Neuronal stem cell (in vitro differentiated cells): Measurements from ENCODE around the gene CRYAA.

ENCODE experiments used
- DNase-seq: peaks from one replicate; pipeline ENCODE4 v3.0.0-alpha.2; 2013; ENCODE audit warnings: low spot score
- H2AFZ ChIP-seq: one replicate; pipeline ENCODE4 v1.6.1; 2013; ENCODE audit warnings: mild to moderate bottlenecking, low read length, inconsistent platforms
- H2AK5ac ChIP-seq: 2 replicates; pipeline ENCODE4 v1.6.1; 2013; ENCODE audit warnings: low read depth, mild to moderate bottlenecking, inconsistent platforms, low read length, moderate library complexity, mixed read lengths
- H2BK120ac ChIP-seq: 2 replicates; pipeline ENCODE4 v1.6.1; 2013; ENCODE audit warnings: low read depth, mild to moderate bottlenecking, inconsistent platforms, low read length, moderate library complexity, mixed read lengths
- H2BK12ac ChIP-seq: one replicate; pipeline ENCODE4 v1.6.1; 2013; ENCODE audit warnings: low read length, inconsistent platforms
- H2BK15ac ChIP-seq: 2 replicates; pipeline ENCODE4 v1.6.1; 2013; ENCODE audit warnings: mild to moderate bottlenecking, low read length, inconsistent platforms, mixed read lengths
- H2BK5ac ChIP-seq: one replicate; pipeline ENCODE4 v1.6.1; 2013; ENCODE audit warnings: inconsistent platforms, mild to moderate bottlenecking, low read length, moderate library complexity
- H3K14ac ChIP-seq: one replicate; pipeline ENCODE4 v1.6.1; 2013; ENCODE audit warnings: low read length, inconsistent platforms
- H3K18ac ChIP-seq: 2 replicates; pipeline ENCODE4 v1.6.1; 2013; ENCODE audit warnings: low read length, inconsistent platforms
- H3K23ac ChIP-seq: 2 replicates; pipeline ENCODE4 v1.6.1; 2013; ENCODE audit warnings: low read depth, mild to moderate bottlenecking, mixed read lengths, low read length, inconsistent platforms; ENCODE audit not compliant: poor library complexity
- H3K27ac ChIP-seq: replicated peaks from 3 replicates; pipeline ENCODE4 v1.5.1; 2013; ENCODE audit warnings: low read length, inconsistent platforms
- H3K27me3 ChIP-seq, 3 experiments: 2 replicates each; pipeline ENCODE4 v1.6.1; 2013; ENCODE audit warnings: low read length in 3 of 3, mild to moderate bottlenecking in 2 of 3, inconsistent platforms in 1 of 3, low read depth in 1 of 3, mixed read lengths in 1 of 3, moderate library complexity in 1 of 3; ENCODE audit not compliant: control insufficient read depth in 3 of 3, insufficient read depth in 3 of 3
- H3K36me3 ChIP-seq, 2 donors: replicated peaks in 1 of 2; 2 replicates each; pipeline ENCODE4 v1.6.1; 2013; ENCODE audit warnings: low read length in 2 of 2; ENCODE audit not compliant: control insufficient read depth in 2 of 2, insufficient read depth in 2 of 2
- H3K4ac ChIP-seq: 2 replicates; pipeline ENCODE4 v1.6.1; 2013; ENCODE audit warnings: inconsistent platforms, mild to moderate bottlenecking, low read length, moderate library complexity
- H3K4me1 ChIP-seq, 2 donors: 1 replicate in 1 of 2; 2 replicates in 1 of 2; pipeline ENCODE4 v1.6.1; 2013; ENCODE audit warnings: low read length in 2 of 2, low read depth in 1 of 2; ENCODE audit not compliant: control insufficient read depth in 2 of 2, insufficient read depth in 1 of 2
- H3K4me2 ChIP-seq: one replicate; pipeline ENCODE4 v1.6.1; 2013; ENCODE audit warnings: mild to moderate bottlenecking, low read length, inconsistent platforms; ENCODE audit not compliant: insufficient read depth, poor library complexity, severe bottlenecking
- H3K4me3 ChIP-seq, 2 donors: 2 replicates each; pipeline ENCODE4 v1.5.1; 2013; ENCODE audit warnings: low read length in 2 of 2, mild to moderate bottlenecking in 2 of 2, inconsistent platforms in 1 of 2, moderate library complexity in 1 of 2
- H3K79me1 ChIP-seq: one replicate; pipeline ENCODE4 v1.6.1; 2013; ENCODE audit warnings: low read depth, mild to moderate bottlenecking, inconsistent platforms, low read length, moderate library complexity
- H3K9ac ChIP-seq: one replicate; pipeline ENCODE4 v1.6.1; 2013; ENCODE audit warnings: mild to moderate bottlenecking, low read depth, low read length, inconsistent platforms; ENCODE audit not compliant: poor library complexity
- H3K9me3 ChIP-seq, 2 donors: replicated peaks in 1 of 2; 2 replicates each; pipeline versions ENCODE3 to v1.6.1; 2013; ENCODE audit warnings: low read length in 2 of 2, mild to moderate bottlenecking in 2 of 2, inconsistent platforms in 1 of 2, low read depth in 1 of 2, mixed read lengths in 1 of 2, moderate library complexity in 1 of 2; ENCODE audit not compliant: control insufficient read depth in 2 of 2, insufficient read depth in 1 of 2
- H4K8ac ChIP-seq: one replicate; pipeline ENCODE4 v1.6.1; 2013; ENCODE audit warnings: low read depth, mild to moderate bottlenecking, inconsistent platforms, low read length, moderate library complexity
- H4K91ac ChIP-seq: one replicate; pipeline ENCODE4 v1.6.1; 2013; ENCODE audit warnings: low read length, low read depth, mild to moderate bottlenecking, inconsistent platforms; ENCODE audit not compliant: poor library complexity
- WGBS, 2 donors: extraction: QIAGEN DNeasy Blood & Tissue Kit; methylation state at CpG; one replicate each; pipeline ENCODE4 v1.1.7; 2013; ENCODE audit warnings: missing lambda C conversion rate in 2 of 2, mixed read lengths in 1 of 2; ENCODE audit not compliant: insufficient read length in 2 of 2, insufficient replicate concordance in 1 of 2; ENCODE audit errors: extremely low coverage in 2 of 2; 5-methylcytosine and 5-hydroxymethylcytosine counted together

The CRYAA gene

DNA sequence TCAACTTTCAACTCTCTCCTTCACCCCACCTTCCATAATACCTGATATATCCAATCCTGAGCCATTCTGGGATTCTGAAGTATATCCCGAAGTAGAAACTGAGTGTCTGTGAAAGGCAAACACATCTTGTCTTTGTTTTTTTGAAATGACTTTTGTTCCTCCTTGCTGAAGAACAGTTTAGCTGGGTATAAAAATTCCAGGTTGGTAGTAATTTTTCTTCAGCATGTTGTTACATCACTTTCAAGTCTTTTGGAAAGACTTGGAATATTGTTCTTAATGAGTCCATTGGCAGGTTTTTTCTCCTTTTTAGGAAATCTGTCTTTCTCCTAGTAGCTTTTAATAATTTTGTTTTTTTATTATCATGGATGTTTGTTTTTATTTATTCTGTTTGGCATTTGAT is 32.7 kb downstream of the CRYAA start:
- Histone ChIP-seq H4K8ac (no peak overlapping the region), H4K91ac (no peak overlapping the region), H2AK5ac (no peak overlapping the region), H3K9me3 (peaks cover 6 to 8% of the 10 kb centered on the region in 2 donors), H3K18ac (no peak overlapping the region), H3K4me3 (no peak overlapping the region), H2BK120ac (no peak overlapping the region), H2BK5ac (no peak overlapping the region), H2BK12ac (no peak overlapping the region), H3K27me3 (no peaks in the 10 kb centered on the region), H3K14ac (no peak overlapping the region), H3K23ac (no peak overlapping the region), H3K4me1 (peaks cover 7 to 10% of the 10 kb centered on the region in 2 donors), H2AFZ (no peak overlapping the region), H3K4ac (no peak overlapping the region), H3K9ac (no peak overlapping the region), H3K27ac (no peak overlapping the region), H3K4me2 (no peak overlapping the region), H2BK15ac (no peak overlapping the region), H3K36me3 (no peaks in the 10 kb centered on the region), H3K79me1 (no peaks in the 10 kb centered on the region)
- no CpG with 5 or more reads among the region's 1 CpG for WGBS, 2 donors
- no peak for DNase-seq

DNA sequence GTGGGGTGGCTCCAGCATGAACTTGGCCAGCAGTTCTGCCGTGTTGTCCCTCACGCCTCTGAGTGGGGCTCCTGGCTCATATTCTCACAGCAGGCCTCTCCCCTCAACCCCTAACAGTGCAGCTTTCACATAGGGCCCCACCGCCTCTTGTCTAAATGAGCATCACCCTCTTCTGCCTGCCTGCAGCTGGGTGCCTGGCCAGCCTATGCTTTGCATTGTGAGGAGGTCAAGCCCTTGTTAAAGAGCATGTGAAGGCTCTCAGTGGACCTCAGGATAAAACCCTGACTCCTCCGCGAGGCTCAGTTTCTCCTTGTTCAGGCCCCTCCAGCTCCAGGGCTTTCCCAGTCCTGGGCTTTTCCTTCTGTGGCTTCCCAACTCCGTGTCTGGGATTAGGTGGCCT is 34.8 kb downstream of the CRYAA start:
- H3K79me1 ChIP-seq: no peaks in the 10 kb centered on the region
- no peak overlapping the region for H3K4me3 ChIP-seq
- H3K9me3 ChIP-seq: peaks cover 5 to 6% of the 10 kb centered on the region in 2 donors
- WGBS, 2 donors: no CpG with 5 or more reads among the region's 6 CpGs
- no peaks in the 10 kb centered on the region for H3K27me3 ChIP-seq
- H3K4ac ChIP-seq: no peak overlapping the region
- H3K23ac ChIP-seq: no peak overlapping the region
- no peak overlapping the region for H4K91ac ChIP-seq
- H4K8ac ChIP-seq: no peak overlapping the region
- H3K36me3 ChIP-seq: no peaks in the 10 kb centered on the region
- H2BK120ac ChIP-seq: no peak overlapping the region
- no peak overlapping the region for H3K14ac ChIP-seq
- H2AFZ ChIP-seq: no peak overlapping the region
- no peak overlapping the region for H2AK5ac ChIP-seq
- no peak overlapping the region for H2BK12ac ChIP-seq
- H3K18ac ChIP-seq: no peak overlapping the region
- H2BK5ac ChIP-seq: no peak overlapping the region
- H3K9ac ChIP-seq: no peak overlapping the region
- H3K27ac ChIP-seq: no peak overlapping the region
- no peak overlapping the region for H3K4me2 ChIP-seq
- no peaks in the 10 kb centered on the region for H3K4me1 ChIP-seq
- no peak for DNase-seq
- H2BK15ac ChIP-seq: no peak overlapping the region

DNA sequence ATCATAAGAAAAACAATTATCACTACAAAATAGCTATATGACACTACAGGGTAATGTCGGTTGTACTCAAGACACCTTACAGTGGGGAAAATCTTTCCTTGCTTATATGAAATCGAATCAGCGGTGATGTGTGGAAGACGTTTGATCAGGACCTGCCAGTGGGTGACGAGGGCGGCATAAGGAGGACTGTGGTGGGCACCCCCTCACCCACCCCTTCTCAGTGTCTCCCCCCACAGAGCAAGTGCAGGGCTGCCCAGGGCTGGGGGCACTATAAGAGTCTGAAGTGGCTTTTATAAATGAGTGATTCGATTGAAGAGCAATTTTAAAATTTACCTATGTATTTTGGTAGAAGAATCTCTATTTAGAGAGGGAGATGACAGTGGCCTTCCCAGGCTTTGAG is 35.8 kb downstream of the CRYAA start:
- H3K27ac ChIP-seq: no peak overlapping the region
- H3K4ac ChIP-seq: no peak overlapping the region
- no peak overlapping the region for H4K8ac ChIP-seq
- no peak overlapping the region for H3K9ac ChIP-seq
- no peak overlapping the region for H3K4me3 ChIP-seq
- H3K9me3 ChIP-seq: peaks cover 5 to 6% of the 10 kb centered on the region in 2 donors
- no peaks in the 10 kb centered on the region for H3K79me1 ChIP-seq
- no peak overlapping the region for H3K18ac ChIP-seq
- H2BK12ac ChIP-seq: no peak overlapping the region
- H3K27me3 ChIP-seq: no peaks in the 10 kb centered on the region
- H3K36me3 ChIP-seq: no peaks in the 10 kb centered on the region
- H3K4me1 ChIP-seq: no peaks in the 10 kb centered on the region
- H2AFZ ChIP-seq: no peak overlapping the region
- no peak overlapping the region for H3K14ac ChIP-seq
- H2BK120ac ChIP-seq: no peak overlapping the region
- H2BK15ac ChIP-seq: no peak overlapping the region
- H4K91ac ChIP-seq: no peak overlapping the region
- H2BK5ac ChIP-seq: no peak overlapping the region
- H3K4me2 ChIP-seq: no peak overlapping the region
- no peak for DNase-seq
- H3K23ac ChIP-seq: no peak overlapping the region
- no CpG with 5 or more reads among the region's 7 CpGs for WGBS, 2 donors
- no peak overlapping the region for H2AK5ac ChIP-seq

DNA sequence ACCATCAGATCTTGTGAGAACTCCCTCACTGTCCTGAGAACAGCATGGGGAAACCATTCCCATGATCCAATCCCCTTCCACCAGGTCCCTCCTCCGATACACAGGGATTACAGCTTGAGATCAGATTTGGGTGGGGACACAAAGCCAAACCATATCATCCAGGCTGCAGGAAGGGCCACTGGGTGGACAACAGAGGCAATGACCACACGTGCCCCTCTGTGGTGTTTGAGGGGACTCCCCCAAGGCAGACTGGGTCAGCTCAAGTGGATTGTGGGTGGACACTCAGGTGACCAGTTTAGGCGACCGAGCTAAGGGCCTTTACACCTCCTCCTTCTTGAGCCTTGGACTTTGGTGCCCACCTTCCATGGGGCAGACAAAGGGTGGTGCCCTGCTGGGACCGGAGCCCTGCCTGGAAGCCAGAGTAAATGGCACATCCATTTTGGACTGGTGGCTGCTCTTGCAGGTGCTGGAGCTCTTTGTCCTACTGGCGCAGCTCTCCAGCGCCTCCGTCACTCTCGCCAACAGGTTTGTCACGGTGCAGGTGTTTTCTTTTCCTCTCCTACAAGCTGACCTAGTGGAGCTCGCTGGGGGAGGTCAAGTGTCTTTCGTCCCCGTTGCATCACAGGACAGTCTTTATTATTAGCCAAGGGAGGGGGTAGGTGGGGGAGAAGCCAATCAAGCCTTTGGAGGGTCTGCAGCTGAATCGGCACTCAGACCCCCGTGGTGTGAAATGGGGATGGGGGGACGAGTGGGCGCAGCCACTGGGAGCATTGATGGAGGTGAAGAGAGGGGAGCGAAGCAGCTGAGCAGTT is 37.6 kb downstream of the CRYAA start:
- Histone ChIP-seq H3K79me1 (no peaks in the 10 kb centered on the region), H3K36me3 (no peaks in the 10 kb centered on the region), H4K8ac (no peak overlapping the region), H2BK12ac (peak overlapping the region; percentile 77), H2AFZ (no peak overlapping the region), H3K4ac (no peak overlapping the region), H2AK5ac (no peak overlapping the region), H3K27me3 (no peaks in the 10 kb centered on the region), H3K18ac (no peak overlapping the region), H3K23ac (no peak overlapping the region), H2BK120ac (no peak overlapping the region), H4K91ac (no peak overlapping the region), H3K4me3 (no peak overlapping the region), H2BK15ac (no peak overlapping the region), H3K4me2 (no peak overlapping the region), H3K27ac (no peak overlapping the region), H3K14ac (no peak overlapping the region), H2BK5ac (no peak overlapping the region), H3K9ac (no peak overlapping the region), H3K4me1 (no peaks in the 10 kb centered on the region), H3K9me3 (peaks cover 0 to 4% of the 10 kb centered on the region in 2 donors)
- no peak for DNase-seq
- no CpG with 5 or more reads among the region's 18 CpGs for WGBS, 2 donors
